Hepatic stellate cell (primary cell): ENCODE results near the gene KATNBL1.

Experiments used
- DNase-seq: peaks from one replicate; pipeline ENCODE4 v3.0.0; 2011; ENCODE audit warnings: low spot score

KATNBL1 gene

DNA sequence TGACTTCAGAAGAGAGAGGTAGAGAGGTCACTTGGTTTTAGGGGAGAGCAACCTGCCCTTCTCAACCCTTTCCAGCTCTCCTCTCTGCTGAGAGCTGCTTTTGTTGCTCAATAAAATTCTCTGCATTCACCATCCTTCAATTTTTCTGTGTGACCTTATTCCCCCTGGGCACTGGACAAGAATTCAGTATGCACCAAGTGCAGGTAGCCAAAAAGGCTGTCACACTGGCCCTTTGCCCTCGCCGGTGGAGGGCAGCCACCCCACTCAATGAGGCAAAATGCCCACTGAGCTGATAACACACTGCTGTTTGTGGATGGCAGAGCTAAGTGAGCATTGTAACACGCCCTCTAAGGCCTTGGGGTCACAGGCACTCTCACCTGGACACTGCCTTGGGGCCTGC lies 95.2 kb downstream of the KATNBL1 start:
- DNase-seq: no peak

DNA sequence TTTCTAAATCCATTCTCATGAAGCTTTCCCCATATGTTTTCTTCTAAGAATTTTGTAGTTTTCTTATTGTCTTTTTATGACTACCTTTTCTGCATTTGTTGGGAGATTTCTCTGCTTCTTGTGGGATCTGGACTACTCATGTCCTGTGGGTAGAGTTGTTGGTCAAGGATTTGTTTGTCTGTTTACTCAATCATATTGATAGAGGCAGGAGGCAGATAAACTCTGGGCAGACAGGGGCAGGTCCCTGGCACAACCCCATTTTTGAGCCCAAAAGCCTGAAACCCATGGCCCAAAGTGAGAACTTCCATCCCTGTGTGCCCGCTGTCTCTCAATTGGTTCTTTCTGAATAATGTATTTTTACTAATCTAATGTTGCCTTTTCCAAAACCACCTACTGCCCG lies 95.7 kb downstream of the KATNBL1 start:
- no peak for DNase-seq

DNA sequence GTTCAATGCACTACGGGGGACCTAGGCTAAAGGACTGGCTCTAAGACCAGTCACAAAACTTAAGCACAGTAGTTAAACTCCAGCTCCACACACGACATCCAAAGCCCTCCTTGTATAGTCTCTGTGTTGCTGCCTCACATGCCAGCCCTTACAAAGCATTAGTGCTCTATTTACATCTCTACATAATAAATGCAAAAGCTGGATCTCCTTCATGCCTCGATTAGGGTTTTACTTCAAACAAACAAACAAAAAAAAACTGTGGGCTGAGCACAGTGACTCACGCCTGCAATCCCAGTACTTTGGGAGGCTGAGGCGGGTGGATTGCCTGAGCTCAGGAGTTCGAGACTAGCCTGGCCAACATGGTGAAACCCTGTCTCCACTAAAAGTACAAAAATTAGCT lies 98.4 kb downstream of the KATNBL1 start:
- no peak for DNase-seq

DNA sequence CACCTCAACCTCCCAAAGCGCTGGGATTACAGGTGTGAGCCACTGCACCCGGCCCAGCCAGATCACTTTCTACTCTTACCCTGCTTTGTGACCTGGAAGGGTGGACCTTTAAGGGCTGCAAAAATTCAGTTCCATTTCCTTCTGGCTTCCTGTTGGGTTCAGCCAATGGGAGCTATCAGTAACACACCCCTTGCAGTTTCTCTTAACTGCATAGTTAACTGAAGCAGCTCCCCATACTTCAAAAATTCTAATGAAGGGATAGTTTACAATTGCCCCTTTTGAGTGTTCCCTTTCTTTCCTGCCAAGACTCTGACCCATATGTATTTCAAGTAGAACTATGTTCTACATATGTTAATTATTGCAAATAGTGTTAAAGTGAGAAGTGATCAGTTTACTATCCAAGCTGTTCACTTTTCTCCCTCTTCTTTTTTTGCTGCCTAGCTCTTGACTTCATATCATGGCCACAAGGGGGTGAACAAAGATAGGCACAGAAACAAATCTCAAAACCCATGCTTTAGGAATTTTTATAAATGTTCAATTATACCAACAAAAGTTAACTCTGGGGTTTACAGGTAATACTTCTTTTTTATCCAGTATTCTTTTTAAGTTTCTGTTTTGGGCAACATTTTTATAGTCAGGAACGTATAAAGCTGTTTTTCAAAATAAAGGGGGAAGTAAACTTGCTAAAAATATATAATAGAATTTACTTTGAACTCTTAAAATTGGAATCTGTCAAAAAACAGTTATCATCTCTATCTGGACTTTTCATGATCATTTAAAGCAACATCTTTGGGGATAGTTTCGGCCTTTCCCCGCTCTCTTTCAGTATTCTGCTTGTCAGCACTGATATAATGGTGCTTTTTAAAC lies 99.9 kb downstream of the KATNBL1 start:
- DNase-seq: peak; percentile 21

DNA sequence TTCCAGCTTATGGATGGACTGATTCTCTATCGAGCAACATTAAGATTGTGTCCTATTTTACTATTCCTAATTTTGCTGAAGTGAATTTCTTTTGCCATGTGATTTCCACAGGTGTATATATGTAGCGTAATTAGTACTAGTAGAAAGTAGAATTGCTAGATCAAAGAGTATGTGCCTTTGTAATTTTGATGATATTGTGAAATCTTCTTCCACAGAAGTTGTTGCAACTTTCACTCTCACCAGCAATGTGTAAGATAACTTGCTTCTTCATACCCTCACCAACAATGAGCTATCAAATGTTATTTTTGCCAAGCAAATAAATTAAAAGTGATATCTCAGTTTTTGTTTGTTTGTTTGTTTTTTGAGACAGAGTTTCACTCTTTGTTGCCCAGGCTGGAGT lies 102.6 kb downstream of the KATNBL1 start:
- DNase-seq: no peak

DNA sequence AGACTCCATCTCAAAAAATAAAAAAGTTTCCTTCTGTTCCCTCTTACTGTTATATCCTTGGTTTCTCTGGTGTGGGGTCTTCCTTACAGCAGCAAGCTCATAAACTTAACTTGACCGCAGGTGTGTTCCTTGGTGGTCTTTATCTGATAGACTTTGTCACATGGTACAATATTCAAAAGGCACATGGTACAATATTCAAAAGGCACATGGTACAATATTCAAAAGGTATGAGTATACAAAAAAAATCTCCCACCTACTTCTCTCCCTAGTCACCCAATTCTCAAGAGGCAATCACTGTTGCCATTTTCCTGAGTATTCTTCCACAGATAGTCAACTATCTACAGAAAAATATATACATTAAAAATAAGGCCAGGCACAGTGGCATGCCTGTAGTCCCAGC lies 103.5 kb downstream of the KATNBL1 start:
- DNase-seq: no peak

DNA sequence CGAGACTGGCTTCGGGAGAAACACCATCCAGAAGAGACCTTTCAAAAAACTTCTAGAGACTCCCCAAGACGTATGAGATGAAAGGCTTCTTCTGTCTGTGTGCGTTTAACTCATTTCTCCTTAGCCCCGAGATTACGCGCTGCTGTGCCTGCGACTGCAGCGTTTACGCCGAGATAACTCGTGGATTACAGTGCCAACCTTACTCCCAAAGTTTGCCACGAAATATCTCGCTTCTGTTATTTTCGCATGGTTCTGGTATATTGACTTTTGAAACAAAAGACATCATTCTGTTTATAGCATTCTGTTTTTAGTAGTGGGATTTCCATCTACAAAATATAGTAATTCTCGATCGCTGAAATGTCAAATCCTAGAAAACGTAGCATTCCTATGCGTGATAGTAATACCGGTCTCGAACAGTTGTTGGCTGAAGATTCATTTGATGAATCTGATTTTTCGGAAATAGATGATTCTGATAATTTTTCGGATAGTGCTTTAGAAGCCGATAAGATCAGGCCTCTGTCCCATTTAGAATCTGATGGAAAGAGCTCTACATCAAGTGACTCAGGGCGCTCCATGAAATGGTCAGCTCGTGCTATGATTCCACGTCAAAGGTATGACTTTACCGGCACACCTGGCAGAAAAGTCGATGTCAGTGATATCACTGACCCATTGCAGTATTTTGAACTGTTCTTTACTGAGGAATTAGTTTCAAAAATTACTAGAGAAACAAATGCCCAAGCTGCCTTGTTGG lies 107.5 kb downstream of the KATNBL1 start:
- no peak for DNase-seq

DNA sequence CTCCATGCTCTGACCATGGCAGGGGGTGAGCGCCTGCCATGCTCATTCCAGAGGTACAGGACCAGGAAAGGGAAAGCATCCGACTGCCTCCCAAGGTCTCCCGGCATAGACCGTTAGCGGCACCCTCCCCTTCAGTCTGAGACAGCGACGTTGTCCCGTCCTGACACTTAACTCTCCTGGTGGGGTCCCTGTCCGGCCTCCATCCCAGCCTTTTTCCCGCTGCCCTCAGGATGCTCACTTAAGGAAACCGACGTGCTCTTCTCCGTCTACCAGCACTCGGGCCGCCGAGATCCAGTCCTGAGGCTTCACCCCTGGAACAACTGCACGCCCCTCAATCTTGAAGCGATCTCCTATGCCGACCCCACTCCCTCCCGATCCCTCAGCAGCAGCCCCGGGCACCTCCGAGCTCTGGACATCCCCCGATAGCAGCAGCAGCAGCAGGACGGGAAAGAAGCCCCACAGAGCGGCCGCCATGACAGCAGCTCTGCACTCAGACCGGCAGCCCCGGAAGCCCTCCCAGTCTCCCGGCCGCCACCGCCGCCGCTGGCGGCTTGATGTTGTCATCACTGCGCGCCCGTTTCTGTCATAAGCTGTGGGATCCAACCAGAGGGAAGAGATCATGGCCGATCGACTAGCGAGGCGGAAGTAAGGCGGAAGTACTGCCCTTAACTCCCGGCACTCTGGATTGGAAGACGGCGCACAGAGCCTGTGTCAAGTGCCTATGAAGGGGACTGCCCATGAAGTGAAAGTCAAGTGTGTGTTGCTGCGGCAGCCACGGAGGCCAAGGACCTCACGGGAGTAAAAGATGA lies 108.3 kb downstream of the KATNBL1 start, which contains the start of the genes EMC7 and PGBD4:
EMC7 (minus strand) TSS at position 497 of the 809 bp plus-strand sequence; CDS start at position 474, 23 bp downstream.
PGBD4 (plus strand) TSS at position 718 of the 809 bp plus-strand sequence. CDS start 449 bp downstream, outside the sequence.
- peak; percentile 91 for DNase-seq

DNA sequence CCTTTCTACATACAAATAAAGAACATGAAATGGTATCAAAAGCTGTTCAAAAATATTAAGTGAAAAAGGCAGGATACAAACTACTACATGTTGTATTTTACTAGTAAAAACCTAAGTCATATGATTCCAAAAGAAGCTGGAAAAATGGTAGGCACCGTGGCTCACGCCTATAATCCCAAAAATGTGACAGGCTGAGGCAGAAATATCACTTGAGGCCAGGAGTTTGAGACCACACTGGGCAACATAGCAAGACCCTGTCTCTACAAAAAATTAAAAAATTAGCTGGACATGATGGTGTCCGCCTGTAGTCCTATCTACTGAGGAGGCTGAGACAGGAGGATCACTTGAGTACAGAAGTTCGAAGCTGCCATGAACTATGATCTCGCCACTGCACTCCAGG lies 110.0 kb downstream of the KATNBL1 start:
- DNase-seq: no peak
